A673 (cell line): ENCODE data around the gene DLG5. TPM values are rescaled to one million over a fixed set of nuclear protein-coding genes. Genes with fewer than 3 reads are reported as not detected.

Source experiments
- BruUV-seq: library from RNA; stranded (reverse); fragments of 400-500 nt; replicated peaks from 2 replicates; lab custom pipeline; 2021; lab: Mats Ljungman, UMichigan
- CTCF ChIA-PET: fragments of 300-600 bp; sonication (Branson Sonifier 250); formaldehyde crosslinking; loops from one replicate; lab custom pipeline; 2022; ENCODE audit warnings: antibody characterized with exemption; lab: Charles Lee
- POLR2A ChIA-PET: fragments of 300-600 bp; sonication (Branson Sonifier 250); formaldehyde crosslinking; loops from one replicate; lab custom pipeline; 2022; ENCODE audit warnings: antibody characterized with exemption; ENCODE audit not compliant: low non-redundant PET; lab: Charles Lee
- DNase-seq: peaks from one replicate; pipeline ENCODE4 v3.0.0-alpha.2; 2015; ENCODE audit warnings: low spot score
- H3K27ac ChIP-seq: fragments of 200-600 bp; sonication (generic); 2 replicates; pipeline ENCODE4 v1.5.1; 2016; ENCODE audit warnings: mixed run types, low read depth, mild to moderate bottlenecking, mixed read lengths, antibody characterized with exemption, low read length; ENCODE audit not compliant: poor library complexity, severe bottlenecking
- H3K27me3 ChIP-seq: fragments of 200-600 bp; sonication (generic); replicated peaks from 2 replicates; pipeline ENCODE4 v1.6.1; 2017; ENCODE audit warnings: mixed run types, low read depth, mild to moderate bottlenecking, mixed read lengths, antibody characterized with exemption, low read length; ENCODE audit not compliant: insufficient read depth, poor library complexity
- H3K36me3 ChIP-seq: fragments of 200-600 bp; sonication (generic); 2 replicates; pipeline ENCODE4 v1.6.1; 2016; ENCODE audit warnings: mixed run types, mild to moderate bottlenecking, mixed read lengths, antibody characterized with exemption, low read length; ENCODE audit not compliant: insufficient read depth, poor library complexity, severe bottlenecking
- H3K4me1 ChIP-seq: fragments of 200-600 bp; sonication (generic); 2 replicates; pipeline ENCODE4 v1.6.1; 2017; ENCODE audit warnings: mixed run types, mild to moderate bottlenecking, mixed read lengths, antibody characterized with exemption, low read length; ENCODE audit not compliant: insufficient read depth, poor library complexity, severe bottlenecking
- H3K4me3 ChIP-seq: fragments of 200-600 bp; sonication (generic); 2 replicates; pipeline ENCODE4 v1.5.1; 2016; ENCODE audit warnings: low read depth, mixed run types, mild to moderate bottlenecking, mixed read lengths, low read length; ENCODE audit not compliant: poor library complexity, severe bottlenecking
- H3K9me3 ChIP-seq: fragments of 200-600 bp; sonication (generic); 2 replicates; pipeline ENCODE4 v1.6.1; 2016; ENCODE audit warnings: mixed run types, low read depth, mild to moderate bottlenecking, mixed read lengths, antibody characterized with exemption, low read length; ENCODE audit not compliant: poor library complexity, severe bottlenecking
- EZH2 ChIP-seq: fragments of 200-600 bp; sonication (generic); IDR thresholded peaks from 2 replicates; pipeline ENCODE4 v1.6.1; 2017; ENCODE audit warnings: borderline replicate concordance, low read depth, mild to moderate bottlenecking, mixed read lengths, antibody characterized with exemption, low read length; ENCODE audit not compliant: poor library complexity, severe bottlenecking
- intact Hi-C: fragments of 100-400 bp; cut with micrococcal nuclease; formaldehyde crosslinking; loops from one replicate; pipeline ENCODE4 v1.10.0; 2022; ENCODE audit not compliant: unreplicated experiment
- total RNA-seq: library from RNA; stranded (reverse); gene quantifications from 2 replicates; pipeline ENCODE4 v1.2.3, GENCODE V29; 2021
- TF ChIP-seq, protein P1 (sequence below): fragments of 300-800, 200-600 bp; sonication (generic); conservative IDR thresholded peaks from 2 replicates; pipeline ENCODE4 v1.5.1; 2017; ENCODE audit warnings: low read depth, mild to moderate bottlenecking, antibody characterized with exemption, low read length, moderate library complexity, mixed read lengths

The DLG5 gene
- total RNA-seq, 1 experiment from 2014 or later, result 44.0 TPM

GRCh38 chr10:77856566-77856965 is 70.0 kb downstream of the DLG5 start:
- no peaks in the 10 kb centered on the region for H3K9me3 ChIP-seq
- no peaks in the 10 kb centered on the region for H3K36me3 ChIP-seq
- TF ChIP-seq, protein P1, sequence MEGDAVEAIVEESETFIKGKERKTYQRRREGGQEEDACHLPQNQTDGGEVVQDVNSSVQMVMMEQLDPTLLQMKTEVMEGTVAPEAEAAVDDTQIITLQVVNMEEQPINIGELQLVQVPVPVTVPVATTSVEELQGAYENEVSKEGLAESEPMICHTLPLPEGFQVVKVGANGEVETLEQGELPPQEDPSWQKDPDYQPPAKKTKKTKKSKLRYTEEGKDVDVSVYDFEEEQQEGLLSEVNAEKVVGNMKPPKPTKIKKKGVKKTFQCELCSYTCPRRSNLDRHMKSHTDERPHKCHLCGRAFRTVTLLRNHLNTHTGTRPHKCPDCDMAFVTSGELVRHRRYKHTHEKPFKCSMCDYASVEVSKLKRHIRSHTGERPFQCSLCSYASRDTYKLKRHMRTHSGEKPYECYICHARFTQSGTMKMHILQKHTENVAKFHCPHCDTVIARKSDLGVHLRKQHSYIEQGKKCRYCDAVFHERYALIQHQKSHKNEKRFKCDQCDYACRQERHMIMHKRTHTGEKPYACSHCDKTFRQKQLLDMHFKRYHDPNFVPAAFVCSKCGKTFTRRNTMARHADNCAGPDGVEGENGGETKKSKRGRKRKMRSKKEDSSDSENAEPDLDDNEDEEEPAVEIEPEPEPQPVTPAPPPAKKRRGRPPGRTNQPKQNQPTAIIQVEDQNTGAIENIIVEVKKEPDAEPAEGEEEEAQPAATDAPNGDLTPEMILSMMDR, result no peak
- TF ChIP-seq EZH2, result no peak
- H3K27me3 ChIP-seq, result no peaks in the 10 kb centered on the region
- POLR2A ChIA-PET, result no interaction called here
- intact Hi-C loops, result no loop called here
- no peaks in the 10 kb centered on the region for H3K4me1 ChIP-seq
- no peak overlapping the region for H3K4me3 ChIP-seq
- H3K27ac ChIP-seq, result no peak overlapping the region
- CTCF ChIA-PET, result no interaction called here
- DNase-seq, result no peak
- no TSS peak for BruUV-seq

DNA sequence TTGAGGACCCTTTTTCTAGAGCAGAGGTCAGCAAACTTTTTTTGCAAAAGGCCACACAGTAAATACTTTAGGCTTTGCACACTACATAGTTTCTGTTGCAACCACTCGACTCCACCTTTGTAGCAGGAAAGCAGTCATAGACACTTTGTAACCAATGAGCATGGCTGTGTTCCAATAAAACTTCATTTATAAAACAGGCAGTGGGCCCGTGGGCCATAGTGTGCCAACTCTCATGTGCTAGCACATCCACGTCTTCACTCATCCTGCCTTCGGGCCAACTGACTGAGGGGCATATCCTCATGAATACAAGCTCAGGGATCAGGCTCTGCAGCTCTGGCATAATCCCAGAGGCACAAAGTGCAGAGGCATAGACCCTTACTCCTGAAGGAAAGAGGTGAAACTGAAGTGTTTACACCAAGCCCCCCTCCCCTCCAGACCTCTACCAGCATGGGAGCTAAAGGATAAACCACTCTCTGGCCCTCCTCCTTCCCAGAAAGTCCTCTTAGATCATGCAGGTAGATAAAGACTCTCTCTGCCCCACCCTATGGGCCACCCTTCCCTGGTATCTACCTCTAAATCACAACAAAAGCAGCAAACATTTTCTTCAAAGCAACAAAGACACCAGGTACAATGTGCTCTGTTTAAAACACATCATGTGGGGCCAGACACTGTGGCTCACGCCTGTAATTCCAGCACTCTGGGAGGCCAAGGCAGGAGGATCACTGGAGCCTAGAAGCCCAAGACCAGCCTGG is 71.0 kb downstream of the DLG5 start:
- POLR2A ChIA-PET, result no interaction called here
- CTCF ChIA-PET, result no interaction called here

DNA sequence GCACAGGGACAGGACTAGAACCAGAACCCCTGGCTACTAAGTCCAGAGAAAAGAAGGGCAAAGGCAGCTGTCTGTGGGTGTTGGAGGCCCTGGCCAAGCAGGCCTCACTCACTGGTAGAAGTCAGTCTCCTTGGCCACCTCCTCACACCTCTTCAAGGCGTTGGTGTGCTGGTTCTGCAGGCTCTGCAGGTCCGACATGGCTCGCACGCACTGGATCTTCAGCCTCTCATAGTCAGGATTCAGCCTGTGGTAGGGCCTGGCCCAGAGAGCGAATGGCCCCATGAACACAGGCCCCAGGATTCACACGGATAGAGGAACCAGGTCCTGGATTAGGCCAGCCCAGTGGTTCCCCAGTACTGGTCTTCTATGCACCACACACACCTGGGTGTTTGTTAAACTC is 72.4 kb downstream of the DLG5 start:
- H3K4me1 ChIP-seq, result no peaks in the 10 kb centered on the region
- H3K27me3 ChIP-seq, result no peaks in the 10 kb centered on the region
- no peak overlapping the region for H3K27ac ChIP-seq
- no peak overlapping the region for H3K4me3 ChIP-seq
- no TSS peak for BruUV-seq
- POLR2A ChIA-PET, result no interaction called here
- TF ChIP-seq, protein P1, result no peak
- no peak for TF ChIP-seq EZH2
- DNase-seq, result no peak
- H3K36me3 ChIP-seq, result no peaks in the 10 kb centered on the region
- intact Hi-C loops, result no loop called here
- H3K9me3 ChIP-seq, result no peaks in the 10 kb centered on the region
- CTCF ChIA-PET, result no interaction called here

More for the DNA sequence above, 71.0 kb downstream of the DLG5 start:
- H3K27me3 ChIP-seq, result no peaks in the 10 kb centered on the region
- TF ChIP-seq EZH2, result no peak
- TF ChIP-seq, protein P1, result no peak
- intact Hi-C loops, result no loop called here
- no TSS peak for BruUV-seq
- no peaks in the 10 kb centered on the region for H3K9me3 ChIP-seq
- no peaks in the 10 kb centered on the region for H3K36me3 ChIP-seq
- H3K27ac ChIP-seq, result no peak overlapping the region
- no peak for DNase-seq
- no peaks in the 10 kb centered on the region for H3K4me1 ChIP-seq
- no peak overlapping the region for H3K4me3 ChIP-seq
